H1 (cell line): ENCODE results near the gene SLC37A2. TPM values are rescaled to one million over a fixed set of nuclear protein-coding genes. Genes with fewer than 3 reads are reported as not detected.

Experiments
- CTCF ChIA-PET: fragments of 300-600 bp; sonication (Branson Sonifier 250); formaldehyde crosslinking; loops from one replicate; lab custom pipeline; 2021; ENCODE audit not compliant: partially characterized antibody; lab: Charles Lee
- POLR2A ChIA-PET: fragments of 300-600 bp; sonication (Branson Sonifier 250); formaldehyde crosslinking; loops from one replicate; lab custom pipeline; 2021; ENCODE audit warnings: inconsistent platforms; ENCODE audit not compliant: partially characterized antibody; lab: Charles Lee
- DNase-seq, 2 experiments: peaks; one replicate each; pipeline versions ENCODE4 v3.0.0 to v3.0.0-alpha.2; 2010 to 2022; ENCODE audit warnings: low spot score in 2 of 2, low read depth in 1 of 2, mixed read lengths in 1 of 2
- FAIRE-seq: peaks from 2 replicates; lab custom pipeline; 2011; peaks lifted over from hg19 to GRCh38; lab: Jason Lieb, UNC
- H2AFZ ChIP-seq: 2 replicates; pipeline ENCODE4 v1.8.1; 2012; ENCODE audit warnings: low read length, inconsistent platforms
- H2AK5ac ChIP-seq: 2 replicates; pipeline ENCODE4 v1.6.1; 2013; ENCODE audit warnings: low read depth, low read length
- H2BK120ac ChIP-seq: replicated peaks from 2 replicates; pipeline ENCODE3; 2013; ENCODE audit warnings: low read depth, low read length, inconsistent platforms
- H2BK12ac ChIP-seq: 2 replicates; pipeline ENCODE4 v1.6.1; 2013; ENCODE audit warnings: low read depth, low read length
- H2BK15ac ChIP-seq: 2 replicates; pipeline ENCODE4 v1.6.1; 2013; ENCODE audit warnings: low read length
- H2BK20ac ChIP-seq: 2 replicates; pipeline ENCODE4 v1.6.1; 2013; ENCODE audit warnings: low read length
- H2BK5ac ChIP-seq: 2 replicates; pipeline ENCODE4 v1.6.1; 2013; ENCODE audit warnings: low read depth, low read length
- H3K14ac ChIP-seq: 2 replicates; pipeline ENCODE4 v1.6.1; 2013; ENCODE audit warnings: inconsistent platforms; ENCODE audit not compliant: insufficient read length
- H3K18ac ChIP-seq: 2 replicates; pipeline ENCODE4 v1.6.1; 2013; ENCODE audit warnings: low read length; ENCODE audit errors: extremely low read depth
- H3K23ac ChIP-seq: 2 replicates; pipeline ENCODE4 v1.6.1; 2013; ENCODE audit warnings: inconsistent platforms; ENCODE audit not compliant: insufficient read length
- H3K23me2 ChIP-seq: 2 replicates; pipeline ENCODE4 v1.6.1; 2013; ENCODE audit warnings: low read depth, low read length
- H3K27ac ChIP-seq: 2 replicates; pipeline ENCODE4 v1.6.1; 2011; ENCODE audit warnings: low read depth, low read length, inconsistent platforms
- H3K27me3 ChIP-seq, 4 experiments: replicated peaks in 1 of 4; 1 replicate in 1 of 4; 2 replicates in 3 of 4; pipeline versions ENCODE4 v1.6.1 to v1.8.1; 2011 to 2013; ENCODE audit warnings: low read length in 3 of 4, mild to moderate bottlenecking in 3 of 4, inconsistent platforms in 2 of 4, mixed read lengths in 2 of 4, moderate library complexity in 1 of 4; ENCODE audit not compliant: control insufficient read depth in 3 of 4, insufficient read depth in 3 of 4; ENCODE audit errors: extremely low read depth in 1 of 4
- H3K36me3 ChIP-seq, 4 experiments: 2 replicates each; pipeline versions ENCODE4 v1.6.1 to v1.8.1; 2011 to 2013; ENCODE audit warnings: mild to moderate bottlenecking in 4 of 4, low read length in 3 of 4, moderate library complexity in 2 of 4, control low read depth in 1 of 4, inconsistent platforms in 1 of 4; ENCODE audit not compliant: insufficient read depth in 4 of 4, control insufficient read depth in 2 of 4
- H3K4ac ChIP-seq: replicated peaks from 2 replicates; pipeline ENCODE3; 2013; ENCODE audit warnings: low read length, low read depth, mixed read lengths, inconsistent platforms; ENCODE audit not compliant: insufficient read length
- H3K4me1 ChIP-seq, 4 experiments: replicated peaks in 1 of 4; 1 replicate in 1 of 4; 2 replicates in 3 of 4; pipeline versions ENCODE4 v1.6.1 to v1.8.1; 2011 to 2013; ENCODE audit warnings: low read length in 3 of 4, inconsistent platforms in 2 of 4, mixed read lengths in 1 of 4; ENCODE audit not compliant: insufficient read depth in 4 of 4, control insufficient read depth in 3 of 4
- H3K4me2 ChIP-seq, 2 experiments: 2 replicates each; pipeline versions ENCODE4 v1.6.1 to v1.8.1; 2011 to 2013; ENCODE audit warnings: low read depth in 2 of 2, low read length in 2 of 2, control low read depth in 1 of 2, inconsistent platforms in 1 of 2, mild to moderate bottlenecking in 1 of 2; ENCODE audit not compliant: insufficient read depth in 1 of 2
- H3K4me3 ChIP-seq, 4 experiments: fragments of 200-600, 300-600 bp in 1 of 4; sonication (generic), shearing (Covaris generic), sonication (Bioruptor Twin) in 1 of 4; 2 replicates each; pipeline versions ENCODE4 v1.5.1 to v1.8.1; 2011 to 2016; ENCODE audit warnings: low read length in 4 of 4, low read depth in 3 of 4, control low read depth in 2 of 4, inconsistent platforms in 2 of 4, mild to moderate bottlenecking in 2 of 4, mixed read lengths in 1 of 4, moderate library complexity in 1 of 4; ENCODE audit not compliant: insufficient read depth in 2 of 4; ENCODE audit errors: extremely low read depth in 1 of 4
- H3K56ac ChIP-seq: replicated peaks from 2 replicates; pipeline ENCODE3; 2013; ENCODE audit warnings: low read depth, mild to moderate bottlenecking, mixed read lengths, low read length, inconsistent platforms; ENCODE audit not compliant: insufficient read length
- H3K79me1 ChIP-seq: 2 replicates; pipeline ENCODE4 v1.6.1; 2013; ENCODE audit warnings: low read depth, low read length, control low read depth
- H3K79me2 ChIP-seq, 2 experiments: 2 replicates each; pipeline versions ENCODE4 v1.6.1 to v1.8.1; 2012 to 2013; ENCODE audit warnings: low read length in 2 of 2, mild to moderate bottlenecking in 2 of 2, inconsistent platforms in 1 of 2; ENCODE audit not compliant: insufficient read depth in 2 of 2, control insufficient read depth in 1 of 2
- H3K9ac ChIP-seq, 4 experiments: replicated peaks in 1 of 4; 1 replicate in 1 of 4; 2 replicates in 3 of 4; pipeline versions ENCODE4 v1.6.1 to v1.8.1; 2011 to 2013; ENCODE audit warnings: low read depth in 3 of 4, low read length in 3 of 4, control low read depth in 2 of 4, mild to moderate bottlenecking in 2 of 4, moderate library complexity in 2 of 4, inconsistent platforms in 1 of 4; ENCODE audit errors: extremely low read depth in 1 of 4
- H3K9me3 ChIP-seq, 2 experiments: 2 replicates each; pipeline versions ENCODE4 v1.6.1 to v1.8.1; 2012 to 2013; ENCODE audit warnings: mild to moderate bottlenecking in 2 of 2, moderate library complexity in 2 of 2, control low read depth in 1 of 2, inconsistent platforms in 1 of 2, low read depth in 1 of 2, low read length in 1 of 2, mixed read lengths in 1 of 2; ENCODE audit not compliant: insufficient read depth in 2 of 2
- H4K20me1 ChIP-seq, 2 experiments: replicated peaks in 1 of 2; 2 replicates each; pipeline versions ENCODE3 to v1.8.1; 2011 to 2013; ENCODE audit warnings: inconsistent platforms in 2 of 2, low read length in 2 of 2, mild to moderate bottlenecking in 1 of 2; ENCODE audit not compliant: insufficient read depth in 2 of 2, control insufficient read depth in 1 of 2
- H4K5ac ChIP-seq: 2 replicates; pipeline ENCODE4 v1.6.1; 2013; ENCODE audit warnings: low read length, low read depth, mixed read lengths, inconsistent platforms; ENCODE audit not compliant: insufficient read length
- H4K8ac ChIP-seq: 2 replicates; pipeline ENCODE4 v1.8.0; 2013; ENCODE audit warnings: mild to moderate bottlenecking, moderate library complexity, low read length, inconsistent platforms; ENCODE audit not compliant: insufficient read depth; ENCODE audit errors: extremely low read depth
- H4K91ac ChIP-seq: replicated peaks from 2 replicates; pipeline ENCODE3; 2013; ENCODE audit warnings: low read length, mixed read lengths, inconsistent platforms; ENCODE audit not compliant: insufficient read length
- ATF2 ChIP-seq: IDR thresholded peaks from 2 replicates; pipeline ENCODE4 v1.6.1; 2012; ENCODE audit warnings: low read length, inconsistent platforms
- CTCF ChIP-seq, 3 experiments: IDR thresholded peaks; 1 replicate in 2 of 3; 2 replicates in 1 of 3; pipeline versions ENCODE4 v1.5.1 to v1.6.1; 2011; ENCODE audit warnings: low read length in 3 of 3, mild to moderate bottlenecking in 3 of 3, inconsistent platforms in 2 of 3, low read depth in 1 of 3, moderate library complexity in 1 of 3; ENCODE audit not compliant: insufficient read depth in 1 of 3; ENCODE audit errors: control extremely low read depth in 1 of 3
- PHF8 ChIP-seq: fragments of 200-600 bp; sonication (generic); conservative IDR thresholded peaks from 2 replicates; pipeline ENCODE4 v1.7.1; 2012; ENCODE audit warnings: low read depth, mild to moderate bottlenecking, inconsistent platforms, low read length, moderate library complexity
- RBBP5 ChIP-seq: IDR thresholded peaks from 2 replicates; pipeline ENCODE4 v1.7.1; 2012; ENCODE audit warnings: low read depth, mild to moderate bottlenecking, inconsistent platforms, low read length, moderate library complexity, borderline replicate concordance
- RNF2 ChIP-seq: fragments of 200-900, 300-1000 bp; sonication (generic); IDR thresholded peaks from 2 replicates; pipeline ENCODE4 v1.7.1; 2016; ENCODE audit warnings: borderline replicate concordance, low read depth, mild to moderate bottlenecking, antibody characterized with exemption, low read length; ENCODE audit not compliant: poor library complexity, severe bottlenecking; ENCODE audit errors: missing control alignments
- TAF7 ChIP-seq: optimal IDR thresholded peaks from 2 replicates; pipeline ENCODE3; 2011; ENCODE audit warnings: low read depth, mild to moderate bottlenecking, inconsistent platforms, low read length, moderate library complexity, borderline replicate concordance
- TCF12 ChIP-seq: IDR thresholded peaks from 2 replicates; pipeline ENCODE4 v1.6.1; 2011; ENCODE audit warnings: low read depth, mild to moderate bottlenecking, low read length
- TEAD4 ChIP-seq: IDR thresholded peaks from 2 replicates; pipeline ENCODE4 v1.6.1; 2012; ENCODE audit warnings: low read depth, low read length, inconsistent platforms, mixed read lengths
- WGBS, 2 experiments: shearing (Covaris generic) in 1 of 2; methylation state at CpG; one replicate each; pipeline versions ENCODE4 v1.1.6 to v1.1.7; 2013 to 2015; ENCODE audit warnings: low lambda C conversion rate in 2 of 2, mixed read lengths in 2 of 2, inconsistent platforms in 1 of 2, low coverage in 1 of 2, missing lambda C conversion rate in 1 of 2; ENCODE audit not compliant: insufficient replicate concordance in 2 of 2, insufficient coverage in 1 of 2, insufficient read length in 1 of 2; ENCODE audit errors: extremely low coverage in 1 of 2, missing lambda C conversion rate in 1 of 2; 5-methylcytosine and 5-hydroxymethylcytosine counted together
- polyA plus RNA-seq, 7 experiments: library from polyadenylated mRNA; depleted of rRNA in 3 of 7; stranded (reverse) in 5 of 7; unstranded in 2 of 7; fragments of >200 nt in 5 of 7; fragments of 200-250 nt in 2 of 7; gene quantifications; 1 replicate in 5 of 7; 2 replicates in 1 of 7; 4 replicates in 1 of 7; pipeline versions ENCODE4 v1.2.1 to v1.2.3, GENCODE V29; 2011 to 2013; ENCODE audit warnings: missing spikeins in 2 of 7, mixed read lengths in 2 of 7
- total RNA-seq: library from RNA; stranded (reverse); fragmentation: NEBNext Ultra II Directional; extraction: Animal tissue kit (Norgen Biotek cat#: 25700); gene quantifications from 2 replicates; pipeline ENCODE4 v1.2.1, GENCODE V29; 2021

Gene SLC37A2
- total and polyA plus RNA-seq, 2 of the 8 experiments (the other 6 are each of a cell fraction or from before 2014, with no cell fraction given): 1.3 to 1.9 TPM

DNA sequence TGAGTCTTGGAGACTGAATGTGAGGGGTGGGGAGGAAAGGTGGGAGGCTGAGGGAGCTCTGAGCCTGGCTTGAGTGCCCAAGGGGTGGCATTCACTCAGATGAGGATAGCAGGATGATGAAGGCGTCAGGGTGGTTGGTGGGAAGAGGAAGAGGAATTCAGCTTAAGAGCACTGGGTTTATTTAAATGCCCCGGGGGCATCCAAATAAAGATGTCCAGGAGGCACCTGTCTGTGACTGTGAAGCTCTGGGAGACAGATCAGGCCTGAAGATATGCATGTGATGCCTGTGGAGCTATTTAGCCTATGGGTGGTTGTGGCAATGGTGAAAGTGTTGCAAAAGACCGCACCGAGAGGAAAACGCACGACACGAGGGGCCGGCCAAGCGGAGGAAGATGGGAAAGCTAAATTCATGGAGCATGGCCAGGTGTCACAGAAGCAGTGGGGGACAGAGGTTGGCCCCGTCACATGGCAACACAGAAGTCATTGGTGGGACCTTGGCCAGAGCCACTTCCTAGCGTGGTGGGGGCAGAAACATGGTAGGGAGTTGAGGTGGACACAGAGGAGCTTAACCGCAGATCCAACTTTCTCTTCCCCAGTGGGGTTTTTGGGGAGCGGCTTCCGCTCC lies 15.5 kb downstream of the SLC37A2 start:
- Histone ChIP-seq H4K91ac (no peak overlapping the region), H3K27me3 (no peaks in the 10 kb centered on the region; a peak in 1 of 7 replicates), H2BK120ac (no peak overlapping the region), H3K9me3 (no peaks in the 10 kb centered on the region), H3K18ac (no peak overlapping the region), H2BK12ac (no peak overlapping the region), H3K56ac (no peak overlapping the region), H3K36me3 (no peaks in the 10 kb centered on the region), H3K4me2 (no peak overlapping the region), H3K79me1 (no peaks in the 10 kb centered on the region; the same call in 1 of the 2 replicates), H2BK15ac (no peak overlapping the region), H3K9ac (no peak overlapping the region), H3K4me1 (peaks cover 0 to 6% (median 0%) of the 10 kb centered on the region in 4 experiments; a peak in 1 of 7 replicates), H3K23ac (no peak overlapping the region), H2BK5ac (no peak overlapping the region), H2AFZ (no peak overlapping the region), H3K79me2 (no peaks in the 10 kb centered on the region), H3K4ac (no peak overlapping the region), H2AK5ac (no peak overlapping the region), H3K14ac (no peak overlapping the region), H3K27ac (no peak overlapping the region), H4K5ac (no peak overlapping the region), H3K4me3 (no peak overlapping the region), H4K20me1 (no peaks in the 10 kb centered on the region), H2BK20ac (no peak overlapping the region), H4K8ac (no peak overlapping the region), H3K23me2 (no peaks in the 10 kb centered on the region)
- FAIRE-seq (no peak), DNase-seq (no peak)
- CTCF ChIA-PET: interaction anchor here (0.7 to 29.4 kb wide), 14 partner anchors 8 to 352 kb away, joined by 3 to 486 read pairs (median 4); partner anchors contain the start of gene SLC37A2
- 94% methylated on average over 14 of the region's 14 CpGs; no CpG with 5 or more reads in 1 of the 2 experiments for WGBS, 2 experiments
- POLR2A ChIA-PET: no interaction called here
- TF ChIP-seq ATF2 (no peak), RNF2 (no peak), CTCF (IDR thresholded peaks at IDR 0.05; ENCODE audit: control extremely low read depth in 1 of 3, insufficient read depth in 1 of 3, low read depth in 1 of 3, low read length in 3 of 3) (no peak), TCF12 (no peak), TAF7 (no peak), RBBP5 (no peak), PHF8 (no peak), TEAD4 (no peak)
